Measurements from ENCODE around the gene TDRD1. TPM values are rescaled to one million over a fixed set of nuclear protein-coding genes. Genes with fewer than 3 reads are reported as not detected.

TDRD1 gene
- total and polyA plus RNA-seq, 9 donors: 0.17 to 1.4 (median 0.51) TPM

DNA sequence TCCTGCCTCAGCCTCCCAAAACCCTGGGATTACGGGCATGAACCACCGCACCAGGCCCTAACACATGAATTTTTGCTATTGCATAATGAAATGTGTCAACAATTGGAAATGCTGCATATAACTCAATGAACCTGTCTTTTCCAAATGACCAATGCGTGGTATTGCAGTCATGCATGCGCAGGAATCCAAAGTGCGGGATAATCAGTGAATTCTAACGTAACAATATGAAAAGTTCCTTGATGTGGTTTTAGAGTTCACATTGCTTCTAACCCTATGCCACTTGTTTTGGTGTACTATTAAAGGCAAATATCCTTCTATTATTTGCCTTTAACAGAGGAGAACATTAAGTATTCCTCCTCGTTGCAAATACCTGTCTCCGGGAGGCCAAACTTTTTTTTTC is 10.5 kb downstream of the TDRD1 start:
- Histone ChIP-seq H3K9me3 (no peaks in the 10 kb centered on the region), H3K4me1 (ENCODE audit: insufficient read depth) (no peaks in the 10 kb centered on the region), H3K27ac (no peak overlapping the region), H3K27me3 (no peaks in the 10 kb centered on the region), H3K36me3 (no peaks in the 10 kb centered on the region), H3K4me3 (no peak overlapping the region)
- TF ChIP-seq, protein P1, sequence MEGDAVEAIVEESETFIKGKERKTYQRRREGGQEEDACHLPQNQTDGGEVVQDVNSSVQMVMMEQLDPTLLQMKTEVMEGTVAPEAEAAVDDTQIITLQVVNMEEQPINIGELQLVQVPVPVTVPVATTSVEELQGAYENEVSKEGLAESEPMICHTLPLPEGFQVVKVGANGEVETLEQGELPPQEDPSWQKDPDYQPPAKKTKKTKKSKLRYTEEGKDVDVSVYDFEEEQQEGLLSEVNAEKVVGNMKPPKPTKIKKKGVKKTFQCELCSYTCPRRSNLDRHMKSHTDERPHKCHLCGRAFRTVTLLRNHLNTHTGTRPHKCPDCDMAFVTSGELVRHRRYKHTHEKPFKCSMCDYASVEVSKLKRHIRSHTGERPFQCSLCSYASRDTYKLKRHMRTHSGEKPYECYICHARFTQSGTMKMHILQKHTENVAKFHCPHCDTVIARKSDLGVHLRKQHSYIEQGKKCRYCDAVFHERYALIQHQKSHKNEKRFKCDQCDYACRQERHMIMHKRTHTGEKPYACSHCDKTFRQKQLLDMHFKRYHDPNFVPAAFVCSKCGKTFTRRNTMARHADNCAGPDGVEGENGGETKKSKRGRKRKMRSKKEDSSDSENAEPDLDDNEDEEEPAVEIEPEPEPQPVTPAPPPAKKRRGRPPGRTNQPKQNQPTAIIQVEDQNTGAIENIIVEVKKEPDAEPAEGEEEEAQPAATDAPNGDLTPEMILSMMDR (IDR thresholded peaks at IDR 0.05): no peak
- no peak for TF ChIP-seq EP300 (IDR thresholded peaks at IDR 0.05)
- TF ChIP-seq POLR2A (IDR thresholded peaks at IDR 0.05): no peak
- 78 to 85% (median 81%) methylated on average over 8 of the region's 8 CpGs for WGBS, 3 donors
- intact Hi-C loops (cut with DNase I): no loop called here
- no peak for DNase-seq

DNA sequence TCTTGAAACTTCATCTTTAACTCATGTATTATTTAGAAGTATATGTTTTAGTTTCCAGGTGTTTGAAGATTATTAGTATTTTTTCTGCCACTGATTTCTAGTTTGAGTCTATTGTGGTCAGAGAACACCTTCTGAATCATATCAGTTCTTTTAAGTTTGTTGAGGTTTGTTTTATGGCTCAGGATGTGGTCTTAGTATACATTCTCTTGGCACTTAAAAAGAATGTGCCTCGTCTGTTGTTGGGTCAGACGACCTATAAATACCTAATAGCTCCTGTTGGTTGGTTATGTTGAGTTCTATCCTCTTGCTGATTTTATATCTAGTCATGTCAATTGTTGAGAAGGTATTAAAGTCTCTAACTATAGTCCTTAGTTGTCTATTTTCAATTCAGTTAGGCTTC is 15.9 kb downstream of the TDRD1 start:
- Histone ChIP-seq H3K9me3 (no peaks in the 10 kb centered on the region), H3K4me3 (no peak overlapping the region), H3K27me3 (no peaks in the 10 kb centered on the region), H3K36me3 (no peaks in the 10 kb centered on the region), H3K27ac (no peak overlapping the region), H3K4me1 (ENCODE audit: insufficient read depth) (no peaks in the 10 kb centered on the region)
- DNase-seq: no peak
- 71 to 82% (median 78%) methylated on average over 2 of the region's 2 CpGs for WGBS, 3 donors
- TF ChIP-seq EP300 (IDR thresholded peaks at IDR 0.05) (no peak), POLR2A (IDR thresholded peaks at IDR 0.05) (no peak)
- TF ChIP-seq, protein P1 (IDR thresholded peaks at IDR 0.05): no peak
- intact Hi-C loops (cut with DNase I): no loop called here

- WGBS, 3 donors: 92 to 96% (median 94%) methylated on average over 4 of the region's 4 CpGs
- Histone ChIP-seq H3K4me3 (no peak overlapping the region), H3K4me1 (ENCODE audit: insufficient read depth) (no peaks in the 10 kb centered on the region), H3K27me3 (no peaks in the 10 kb centered on the region), H3K27ac (no peak overlapping the region), H3K9me3 (no peaks in the 10 kb centered on the region), H3K36me3 (no peaks in the 10 kb centered on the region)
- TF ChIP-seq, protein P1 (IDR thresholded peaks at IDR 0.05): no peak
- no peak for TF ChIP-seq EP300 (IDR thresholded peaks at IDR 0.05)
- no peak for TF ChIP-seq POLR2A (IDR thresholded peaks at IDR 0.05)
- DNase-seq: no peak
- intact Hi-C loops (cut with DNase I): no loop called here
These were observed 20.1 kb downstream of the TDRD1 start for GRCh38 chr10:114199239-114199638.

DNA sequence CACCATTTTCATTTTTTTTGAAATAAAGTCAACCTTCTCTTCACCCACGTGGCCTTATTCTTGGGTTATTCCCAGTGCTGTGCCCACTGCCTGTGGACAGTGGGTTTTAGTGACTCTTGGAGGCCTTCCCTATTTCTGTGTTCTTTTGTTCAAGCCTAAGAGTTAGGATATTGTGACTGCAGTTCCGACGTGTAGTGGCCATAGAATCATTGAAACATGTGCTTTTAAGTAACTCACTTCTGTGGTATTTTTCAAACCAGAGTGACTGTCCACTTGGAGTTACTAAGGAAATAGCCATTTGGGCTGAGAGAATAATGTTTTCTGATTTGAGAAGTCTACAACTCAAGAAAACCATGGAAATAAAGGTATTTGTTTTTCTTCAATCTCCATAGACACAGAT is 23.7 kb downstream of the TDRD1 start:
- DNase-seq: no peak
- no peak overlapping the region for H3K27ac ChIP-seq
- no peak for TF ChIP-seq EP300 (IDR thresholded peaks at IDR 0.05)
- no peaks in the 10 kb centered on the region for H3K36me3 ChIP-seq
- no peaks in the 10 kb centered on the region for H3K27me3 ChIP-seq
- H3K4me3 ChIP-seq: no peak overlapping the region
- H3K9me3 ChIP-seq: no peaks in the 10 kb centered on the region
- WGBS, 3 donors: 67 to 84% (median 73%) methylated on average over 3 of the region's 3 CpGs
- intact Hi-C loops (cut with DNase I): no loop called here
- H3K4me1 ChIP-seq (ENCODE audit: insufficient read depth): no peaks in the 10 kb centered on the region

- Histone ChIP-seq H3K4me1 (ENCODE audit: insufficient read depth) (no peaks in the 10 kb centered on the region), H3K36me3 (no peaks in the 10 kb centered on the region), H3K27ac (no peak overlapping the region), H3K27me3 (no peaks in the 10 kb centered on the region), H3K4me3 (no peak overlapping the region), H3K9me3 (no peaks in the 10 kb centered on the region)
- intact Hi-C loops (cut with DNase I): no loop called here
- 65 to 96% (median 69%) methylated on average over 2 of the region's 2 CpGs for WGBS, 3 donors
- no peak for DNase-seq
- TF ChIP-seq EP300 (IDR thresholded peaks at IDR 0.05) (no peak), POLR2A (IDR thresholded peaks at IDR 0.05) (no peak)
- TF ChIP-seq, protein P1 (IDR thresholded peaks at IDR 0.05): no peak
These were observed 27.7 kb downstream of the TDRD1 start for GRCh38 chr10:114206902-114207301.
